G401 (cell line): ENCODE measurements around the gene PRKD2. TPM values are rescaled to one million over a fixed set of nuclear protein-coding genes. Genes with fewer than 3 reads are reported as not detected.

Experiments used
- DNase-seq: peaks from one replicate; pipeline ENCODE4 v3.0.0-alpha.2; 2015; ENCODE audit warnings: low spot score
- in situ Hi-C: cut with HindIII; loops from 2 replicates; pipeline ENCODE4 v1.10.0; 2016; ENCODE audit warnings: low sequenced_read_pairs, mixed read lengths
- total RNA-seq: library from RNA; depleted of rRNA; stranded (reverse); fragments of >200 nt; shearing (Covaris generic); gene quantifications from 2 replicates; pipeline ENCODE4 v1.2.3, GENCODE V29; 2014

Gene PRKD2
- total RNA-seq, 1 experiment from 2014 or later: 19.9 TPM

- in situ Hi-C loops: no loop called here
- DNase-seq: no peak
Measured at GRCh38 chr19:46744005-46744691, 27.2 kb upstream of the PRKD2 start.

GRCh38 chr19:46742926-46743480 is 26.1 kb upstream of the PRKD2 start:
- in situ Hi-C loops: no loop called here
- no peak for DNase-seq

GRCh38 chr19:46741447-46741846 is 24.5 kb upstream of the PRKD2 start:
- in situ Hi-C loops: no loop called here
- DNase-seq: no peak

- peak; percentile 97 for DNase-seq
- in situ Hi-C loops: no loop called here
Measured at GRCh38 chr19:46739290-46739771, 22.4 kb upstream of the PRKD2 start.

DNA sequence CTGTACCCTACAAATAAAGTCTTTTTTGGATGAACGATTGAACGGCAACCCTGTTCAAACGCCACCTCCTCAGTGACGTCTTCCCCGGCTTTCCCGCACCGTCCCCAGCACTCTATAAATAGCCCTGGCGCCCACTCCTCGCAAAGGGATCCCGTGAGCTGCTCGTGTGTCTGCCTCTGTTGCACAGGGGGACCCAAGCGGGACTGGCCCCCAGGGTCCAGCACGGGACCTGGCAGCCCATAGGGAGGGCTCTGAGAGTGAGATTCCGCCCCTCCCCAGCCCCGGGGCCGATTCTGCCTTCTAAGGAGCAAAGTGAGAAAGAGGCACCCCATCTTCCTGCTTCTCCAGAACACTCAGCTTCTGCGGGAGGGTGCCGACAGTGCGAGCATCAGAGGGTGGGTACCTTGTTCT is 20.9 kb upstream of the PRKD2 start:
- in situ Hi-C loops: no loop called here

DNA sequence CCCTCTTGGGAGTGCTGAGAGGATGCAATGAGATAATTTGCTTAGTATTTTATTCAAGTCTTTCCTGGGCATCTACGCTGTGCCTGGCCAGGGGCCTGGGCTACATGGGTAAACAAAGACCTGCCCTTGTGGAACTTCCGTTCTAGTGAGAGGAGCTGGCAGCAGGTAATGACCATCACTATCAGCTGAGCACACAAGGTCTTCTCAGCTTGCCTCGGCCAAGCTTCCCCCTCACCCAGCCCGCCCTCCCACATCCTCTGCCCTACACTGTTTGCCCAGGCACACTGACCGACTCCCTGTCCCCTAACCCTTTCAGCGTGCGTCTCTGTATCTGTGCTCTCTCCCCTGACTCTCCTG is 20.4 kb upstream of the PRKD2 start:
- DNase-seq: no peak
- in situ Hi-C loops: no loop called here

More for the DNA sequence above, 20.9 kb upstream of the PRKD2 start:
- no peak for DNase-seq

- in situ Hi-C loops: no loop called here
- no peak for DNase-seq
Measured at GRCh38 chr19:46736531-46737297, 19.8 kb upstream of the PRKD2 start.

- in situ Hi-C loops: no loop called here
- DNase-seq: no peak
Measured at GRCh38 chr19:46733690-46734292, 16.9 kb upstream of the PRKD2 start.

DNA sequence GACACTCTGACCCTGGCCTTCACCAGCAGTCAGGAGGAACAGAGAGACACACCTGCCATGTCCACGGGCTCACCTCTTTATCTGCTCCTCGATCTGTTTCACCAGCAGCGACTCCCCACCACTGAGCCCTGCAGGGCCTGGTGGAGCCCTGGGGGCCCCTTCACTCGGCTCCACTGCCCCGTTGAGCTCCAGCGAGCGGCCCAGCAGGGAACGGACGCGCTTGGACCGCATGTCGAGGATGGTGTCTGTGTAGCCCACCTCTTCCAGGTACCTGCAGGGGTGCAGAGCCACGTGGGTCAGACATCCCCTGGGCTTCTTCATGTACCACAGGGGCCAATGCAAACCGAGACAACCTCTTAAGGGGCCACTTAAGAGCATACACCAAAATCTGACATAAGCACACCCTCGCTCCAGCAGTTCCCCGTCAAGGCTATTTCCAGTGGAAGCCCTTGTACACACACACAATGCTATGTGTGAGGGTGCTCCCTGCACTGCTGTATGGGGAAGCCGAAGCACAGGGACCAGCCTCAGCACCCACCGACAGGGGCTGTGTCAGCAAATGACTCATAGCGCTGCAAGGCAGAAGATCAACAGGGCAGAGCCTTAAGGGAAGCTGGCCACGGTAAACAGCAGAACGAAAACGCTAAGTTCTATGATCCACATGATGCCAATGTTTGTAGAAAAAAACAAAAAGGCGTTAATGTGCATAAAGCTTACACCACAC is 16.2 kb upstream of the PRKD2 start:
- in situ Hi-C loops: no loop called here
- no peak for DNase-seq

DNA sequence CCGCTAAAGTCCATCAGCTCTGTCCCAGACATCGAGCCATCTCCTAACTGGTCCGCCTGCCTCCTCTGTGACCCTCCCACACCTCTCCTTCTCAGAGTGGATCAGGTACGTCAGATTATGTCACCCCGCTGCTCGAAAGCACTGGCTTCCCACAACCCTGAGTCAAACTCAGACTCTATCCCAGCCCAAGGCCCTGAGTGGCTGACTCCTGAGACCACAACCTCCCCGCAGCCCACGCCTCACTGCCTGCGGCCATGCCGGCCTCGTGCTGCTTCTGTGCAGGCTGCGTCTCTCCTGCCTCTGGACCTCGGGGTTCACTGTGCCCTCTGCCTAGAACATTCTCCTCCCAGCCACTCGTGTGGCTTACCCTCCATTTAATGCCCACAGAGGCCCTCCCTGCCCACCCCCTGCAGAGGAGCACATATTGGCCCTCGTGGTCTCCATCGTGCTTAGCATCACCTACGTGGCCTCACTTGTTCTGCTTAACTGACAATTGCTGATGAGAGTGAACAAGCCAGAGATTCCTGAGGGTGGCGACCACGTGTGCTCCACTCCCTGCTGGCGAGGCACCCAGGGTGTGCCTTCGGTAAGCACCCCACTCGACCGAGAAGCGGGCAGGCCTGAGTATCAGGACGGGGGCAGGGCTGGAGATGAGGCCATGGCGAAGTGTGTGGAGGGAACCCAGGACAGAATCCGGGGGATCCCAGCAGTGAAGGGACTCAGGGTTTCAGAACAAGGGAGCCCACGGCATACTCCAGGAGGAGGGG is 15.4 kb upstream of the PRKD2 start:
- no peak for DNase-seq
- in situ Hi-C loops: no loop called here

GRCh38 chr19:46731584-46731983 is 14.7 kb upstream of the PRKD2 start:
- in situ Hi-C loops: no loop called here
- DNase-seq: no peak

- DNase-seq: no peak
- in situ Hi-C loops: no loop called here
Measured at GRCh38 chr19:46731007-46731501, 14.1 kb upstream of the PRKD2 start.

GRCh38 chr19:46730595-46730994 is 13.7 kb upstream of the PRKD2 start:
- in situ Hi-C loops: no loop called here
- DNase-seq: no peak

GRCh38 chr19:46730187-46730586 is 13.3 kb upstream of the PRKD2 start:
- in situ Hi-C loops: no loop called here
- no peak for DNase-seq

DNA sequence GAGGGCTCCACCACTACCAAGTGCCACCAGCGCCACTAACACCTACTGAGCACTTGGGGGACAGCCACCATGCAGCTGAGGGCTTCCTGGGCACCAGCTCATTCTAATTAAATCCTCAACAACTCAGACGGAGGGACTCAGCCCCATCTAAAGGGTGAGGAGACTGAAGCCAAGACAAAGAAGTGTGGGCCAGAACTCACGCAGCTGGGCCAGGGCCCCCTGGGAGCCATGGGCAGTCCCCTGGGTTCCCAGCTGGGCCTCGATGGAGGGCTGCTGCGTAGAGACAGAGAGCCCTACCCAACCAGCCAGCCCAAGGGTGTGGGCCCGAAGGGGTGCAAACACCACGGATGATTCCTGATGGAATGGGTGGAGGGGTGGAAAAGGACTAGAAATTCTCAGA is 12.8 kb upstream of the PRKD2 start:
- no peak for DNase-seq
- in situ Hi-C loops: no loop called here

- in situ Hi-C loops: no loop called here
- DNase-seq: peak; percentile 30
Measured at GRCh38 chr19:46728693-46729339, 11.9 kb upstream of the PRKD2 start.

GRCh38 chr19:46728208-46728607 is 11.3 kb upstream of the PRKD2 start:
- in situ Hi-C loops: no loop called here
- no peak for DNase-seq

- DNase-seq: no peak
- in situ Hi-C loops: no loop called here
Measured at GRCh38 chr19:46727757-46728156, 10.8 kb upstream of the PRKD2 start.
